ENCODE results near the gene ZSCAN10. TPM values are rescaled to one million over a fixed set of nuclear protein-coding genes. Genes with fewer than 3 reads are reported as not detected.
A peak's percentile ranks its signal among the peaks of the same experiment; 100 is the strongest.

Gene ZSCAN10
- total RNA-seq, 1 experiment from 2014 or later: not detected

DNA sequence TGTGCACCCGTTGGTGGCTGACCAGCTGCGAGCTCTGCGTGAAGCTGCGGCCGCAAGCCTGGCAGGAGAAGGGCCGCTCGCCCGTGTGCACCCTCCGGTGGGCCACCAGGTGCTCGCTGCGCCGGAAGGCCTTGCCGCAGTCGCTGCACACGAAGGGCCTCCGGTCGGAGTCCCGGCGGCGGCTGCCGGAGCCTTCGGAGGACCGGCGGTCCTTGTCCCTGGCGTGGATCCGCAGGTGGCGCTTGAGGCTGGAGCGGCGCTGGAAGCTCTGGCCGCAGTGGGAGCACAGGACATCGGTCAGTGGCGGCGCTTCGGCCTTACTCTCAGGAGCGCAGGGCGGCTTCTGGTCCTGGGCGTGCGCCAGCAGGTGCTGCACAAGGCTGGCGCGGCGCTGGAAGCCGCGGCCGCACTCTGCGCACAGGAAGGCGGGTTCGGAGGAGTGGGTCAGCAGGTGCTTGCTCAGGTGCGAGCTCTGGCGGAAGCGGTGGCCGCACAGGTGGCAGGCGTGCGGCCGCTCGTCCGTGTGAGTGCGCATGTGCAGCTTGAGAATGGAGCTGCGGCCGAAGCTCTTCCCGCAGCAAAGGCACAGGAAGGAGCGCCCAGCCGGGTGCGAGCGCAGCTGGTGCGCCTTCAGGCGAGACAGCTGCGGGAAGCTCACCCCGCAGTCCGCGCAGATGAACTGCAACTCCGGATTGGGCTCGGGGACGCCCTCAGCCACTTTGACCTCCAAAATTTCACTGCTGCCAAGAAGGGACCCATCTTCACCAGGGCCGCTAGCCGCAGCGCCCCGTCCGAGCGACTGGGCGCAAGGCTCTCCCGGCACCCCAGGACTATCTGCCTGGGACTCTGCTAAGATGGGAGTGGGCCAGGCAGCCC, 9.1 kb downstream of the ZSCAN10 start:
- no peaks in the 10 kb centered on the region for H3K36me3 Mint-ChIP-seq (ENCODE audit: insufficient read depth, unreplicated experiment)
- ChIA-PET CTCF (no interaction called here), POLR2A (no interaction called here)
- no TSS peak for BruUV-seq (replicated peaks)
- DNase-seq: no peak
- Histone ChIP-seq H3K36me3 (ENCODE audit: control insufficient read depth, insufficient read depth, low read length) (no peaks in the 10 kb centered on the region), H3K27me3 (replicated peaks; ENCODE audit: control insufficient read depth, insufficient read depth, low read length) (no peaks in the 10 kb centered on the region), H3K9me3 (no peaks in the 10 kb centered on the region), H3K4me1 (peaks cover 10% of the 10 kb centered on the region), H3K4me3 (ENCODE audit: low read depth, low read length) (no peak overlapping the region)
- no peak for TF ChIP-seq CTCF (IDR thresholded peaks at IDR 0.05; ENCODE audit: insufficient read depth in 1 of 2, low read depth in 1 of 2, low read length in 1 of 2, severe bottlenecking in 1 of 2, unreplicated experiment in 1 of 2)
- no peaks in the 10 kb centered on the region for H3K9me3 Mint-ChIP-seq (ENCODE audit: unreplicated experiment)
- no peaks in the 10 kb centered on the region for H3K4me1 Mint-ChIP-seq (ENCODE audit: low read depth, unreplicated experiment)
- no peak overlapping the region for H3K27ac Mint-ChIP-seq (ENCODE audit: unreplicated experiment)
- H3K27me3 Mint-ChIP-seq (ENCODE audit: insufficient read depth, unreplicated experiment): no peaks in the 10 kb centered on the region
- no peak overlapping the region for H3K4me3 Mint-ChIP-seq (ENCODE audit: unreplicated experiment)
- intact Hi-C loops (cut with micrococcal nuclease; ENCODE audit: unreplicated experiment): no loop called here

- H3K9me3 ChIP-seq: no peaks in the 10 kb centered on the region
- BruUV-seq (replicated peaks): no TSS peak
- no peak for DNase-seq
- CTCF ChIA-PET: interaction anchor here (0.7 kb wide), 1 partner anchor 40 kb away, joined by 5 read pairs; no protein-coding TSS in a partner anchor
- no peaks in the 10 kb centered on the region for H3K27me3 ChIP-seq (replicated peaks; ENCODE audit: control insufficient read depth, insufficient read depth, low read length)
- Mint-ChIP-seq H3K36me3 (ENCODE audit: insufficient read depth, unreplicated experiment) (no peaks in the 10 kb centered on the region), H3K4me3 (ENCODE audit: unreplicated experiment) (no peak overlapping the region), H3K27me3 (ENCODE audit: insufficient read depth, unreplicated experiment) (no peaks in the 10 kb centered on the region), H3K9me3 (ENCODE audit: unreplicated experiment) (no peaks in the 10 kb centered on the region), H3K27ac (ENCODE audit: unreplicated experiment) (no peak overlapping the region), H3K4me1 (ENCODE audit: low read depth, unreplicated experiment) (no peaks in the 10 kb centered on the region)
- TF ChIP-seq CTCF (IDR thresholded peaks at IDR 0.05; ENCODE audit: insufficient read depth in 1 of 2, low read depth in 1 of 2, low read length in 1 of 2, severe bottlenecking in 1 of 2, unreplicated experiment in 1 of 2): no peak
- no peaks in the 10 kb centered on the region for H3K36me3 ChIP-seq (ENCODE audit: control insufficient read depth, insufficient read depth, low read length)
- intact Hi-C loops (cut with micrococcal nuclease; ENCODE audit: unreplicated experiment): no loop called here
- peaks cover 10% of the 10 kb centered on the region for H3K4me1 ChIP-seq
- POLR2A ChIA-PET: no interaction called here
- H3K4me3 ChIP-seq (ENCODE audit: low read depth, low read length): no peak overlapping the region
These were observed 10.0 kb downstream of the ZSCAN10 start for GRCh38 chr16:3088925-3089716.

DNA sequence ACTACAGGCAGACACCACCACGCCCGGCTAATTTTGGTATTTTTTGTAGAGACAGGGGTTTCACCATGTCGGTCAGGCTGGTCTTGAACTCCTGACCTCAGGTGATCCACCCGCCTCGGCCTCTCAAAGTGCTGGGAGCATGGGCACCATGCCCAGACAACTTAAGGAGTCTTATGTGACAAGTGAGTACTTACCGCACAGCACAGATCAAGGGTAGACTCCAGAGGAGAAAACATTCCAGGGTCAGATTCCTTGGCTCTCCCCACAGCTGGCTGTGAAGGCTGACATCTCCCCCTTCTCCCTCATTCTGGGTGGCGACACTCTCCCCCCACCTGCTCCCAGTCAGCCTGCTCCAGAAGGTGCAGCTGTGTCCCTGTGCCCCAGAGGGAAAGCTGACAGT, 10.6 kb downstream of the ZSCAN10 start:
- H3K9me3 Mint-ChIP-seq (ENCODE audit: unreplicated experiment): no peaks in the 10 kb centered on the region
- DNase-seq: no peak
- TF ChIP-seq CTCF (IDR thresholded peaks at IDR 0.05; ENCODE audit: insufficient read depth in 1 of 2, low read depth in 1 of 2, low read length in 1 of 2, severe bottlenecking in 1 of 2, unreplicated experiment in 1 of 2): no peak
- H3K27me3 Mint-ChIP-seq (ENCODE audit: insufficient read depth, unreplicated experiment): no peaks in the 10 kb centered on the region
- no peak overlapping the region for H3K4me3 Mint-ChIP-seq (ENCODE audit: unreplicated experiment)
- intact Hi-C loops (cut with micrococcal nuclease; ENCODE audit: unreplicated experiment): no loop called here
- ChIA-PET POLR2A (no interaction called here), CTCF (interaction anchor here (0.7 kb wide), 1 partner anchor 41 kb away, joined by 5 read pairs; no protein-coding TSS in a partner anchor)
- no peaks in the 10 kb centered on the region for H3K36me3 Mint-ChIP-seq (ENCODE audit: insufficient read depth, unreplicated experiment)
- Histone ChIP-seq H3K4me1 (peaks cover 10% of the 10 kb centered on the region), H3K4me3 (ENCODE audit: low read depth, low read length) (no peak overlapping the region), H3K36me3 (ENCODE audit: control insufficient read depth, insufficient read depth, low read length) (no peaks in the 10 kb centered on the region), H3K27me3 (replicated peaks; ENCODE audit: control insufficient read depth, insufficient read depth, low read length) (no peaks in the 10 kb centered on the region), H3K9me3 (no peaks in the 10 kb centered on the region)
- H3K27ac Mint-ChIP-seq (ENCODE audit: unreplicated experiment): peak overlapping the region; percentile 32
- no peaks in the 10 kb centered on the region for H3K4me1 Mint-ChIP-seq (ENCODE audit: low read depth, unreplicated experiment)
- no TSS peak for BruUV-seq (replicated peaks)
